Astrocyte (in vitro differentiated cells and primary cell): ENCODE data around the gene DPF3. TPM values are rescaled to one million over a fixed set of nuclear protein-coding genes. Genes with fewer than 3 reads are reported as not detected.

Source experiments
- DNase-seq: peaks from one replicate; pipeline ENCODE4 v3.0.0-alpha.2; 2010; ENCODE audit warnings: low read depth
- FAIRE-seq: peaks from 2 replicates; lab custom pipeline; 2011; peaks lifted over from hg19 to GRCh38; lab: Jason Lieb, UNC
- H2AFZ ChIP-seq: 2 replicates; pipeline ENCODE4 v1.6.0; 2012; ENCODE audit warnings: low read depth, low read length, inconsistent platforms
- H3K27ac ChIP-seq: 2 replicates; pipeline ENCODE4 v1.5.1; 2011; ENCODE audit warnings: low read depth, low read length, inconsistent platforms
- H3K27me3 ChIP-seq: 2 replicates; pipeline ENCODE4 v1.6.0; 2011; ENCODE audit warnings: low read length, inconsistent platforms; ENCODE audit not compliant: insufficient read depth
- H3K36me3 ChIP-seq: 2 replicates; pipeline ENCODE4 v1.5.1; 2011; ENCODE audit warnings: low read length, inconsistent platforms; ENCODE audit not compliant: insufficient read depth
- H3K4me1 ChIP-seq: 2 replicates; pipeline ENCODE4 v1.5.1; 2011; ENCODE audit warnings: low read length, inconsistent platforms; ENCODE audit not compliant: insufficient read depth
- H3K4me2 ChIP-seq: 2 replicates; pipeline ENCODE4 v1.6.0; 2012; ENCODE audit warnings: low read length, inconsistent platforms
- H3K4me3 ChIP-seq: 2 replicates; pipeline ENCODE4 v1.5.1; 2011; ENCODE audit warnings: low read depth, mild to moderate bottlenecking, low read length, inconsistent platforms; ENCODE audit not compliant: insufficient read depth
- H3K79me2 ChIP-seq: 2 replicates; pipeline ENCODE4 v1.6.0; 2012; ENCODE audit warnings: mild to moderate bottlenecking, low read length, inconsistent platforms; ENCODE audit not compliant: insufficient read depth
- H3K9ac ChIP-seq: 2 replicates; pipeline ENCODE4 v1.6.0; 2012; ENCODE audit warnings: mild to moderate bottlenecking, low read length, inconsistent platforms
- H3K9me3 ChIP-seq: 2 replicates; pipeline ENCODE4 v1.5.1; 2012; ENCODE audit warnings: low read depth, mild to moderate bottlenecking, low read length, inconsistent platforms; ENCODE audit not compliant: insufficient read depth
- H4K20me1 ChIP-seq: 2 replicates; pipeline ENCODE4 v1.6.0; 2012; ENCODE audit warnings: low read length, inconsistent platforms; ENCODE audit not compliant: insufficient read depth
- H3K27ac Mint-ChIP-seq: one replicate; pipeline ENCODE4 v1.8.0; 2021; ENCODE audit warnings: mild to moderate bottlenecking, mixed read lengths; ENCODE audit not compliant: unreplicated experiment
- H3K27me3 Mint-ChIP-seq: one replicate; pipeline ENCODE4 v1.8.0; 2021; ENCODE audit warnings: low read depth, mixed read lengths; ENCODE audit not compliant: unreplicated experiment
- H3K36me3 Mint-ChIP-seq: one replicate; pipeline ENCODE4 v1.8.0; 2021; ENCODE audit warnings: low read depth, mixed read lengths; ENCODE audit not compliant: unreplicated experiment
- H3K4me1 Mint-ChIP-seq: one replicate; pipeline ENCODE4 v1.8.0; 2021; ENCODE audit warnings: low read depth, mixed read lengths; ENCODE audit not compliant: unreplicated experiment
- H3K4me3 Mint-ChIP-seq: one replicate; pipeline ENCODE4 v1.8.0; 2021; ENCODE audit warnings: mild to moderate bottlenecking, moderate library complexity, mixed read lengths; ENCODE audit not compliant: unreplicated experiment
- H3K9me3 Mint-ChIP-seq: one replicate; pipeline ENCODE4 v1.8.0; 2021; ENCODE audit warnings: mild to moderate bottlenecking, mixed read lengths; ENCODE audit not compliant: unreplicated experiment
- CTCF ChIP-seq: IDR thresholded peaks from 2 replicates; pipeline ENCODE4 v1.5.1; 2011; ENCODE audit warnings: low read depth, mild to moderate bottlenecking, inconsistent platforms, low read length, moderate library complexity; ENCODE audit not compliant: insufficient read depth
- EZH2 ChIP-seq: IDR thresholded peaks from 2 replicates; pipeline ENCODE4 v1.6.1; 2012; ENCODE audit warnings: mild to moderate bottlenecking, low read length, inconsistent platforms; ENCODE audit not compliant: insufficient read depth
- total RNA-seq: library from RNA; stranded (reverse); gene quantifications from 2 replicates; pipeline ENCODE4 v1.2.1, GENCODE V29; 2021

Gene DPF3
- total RNA-seq, 1 donor from 2014 or later: 2.4 TPM

GRCh38 chr14:72640911-72641485, 252.9 kb downstream of the DPF3 start:
- Histone ChIP-seq H3K9me3 (peaks cover 10% of the 10 kb centered on the region), H4K20me1 (no peaks in the 10 kb centered on the region), H3K27me3 (no peaks in the 10 kb centered on the region), H3K4me2 (no peak overlapping the region), H3K36me3 (no peaks in the 10 kb centered on the region), H3K4me1 (peaks cover 34% of the 10 kb centered on the region), H3K9ac (no peak overlapping the region), H3K79me2 (no peaks in the 10 kb centered on the region), H2AFZ (no peak overlapping the region), H3K4me3 (no peak overlapping the region), H3K27ac (no peak overlapping the region)
- Mint-ChIP-seq H3K36me3 (peaks cover 9% of the 10 kb centered on the region), H3K4me3 (no peak overlapping the region), H3K27me3 (no peaks in the 10 kb centered on the region), H3K9me3 (peaks cover 22% of the 10 kb centered on the region), H3K4me1 (peaks cover 33% of the 10 kb centered on the region), H3K27ac (no peak overlapping the region)
- FAIRE-seq: no peak
- TF ChIP-seq CTCF (no peak), EZH2 (no peak)
- DNase-seq: no peak

GRCh38 chr14:72638021-72638420, 255.9 kb downstream of the DPF3 start:
- Histone ChIP-seq H3K4me1 (peaks cover 22% of the 10 kb centered on the region), H3K4me3 (no peak overlapping the region), H3K27ac (peak overlapping the region; percentile 2), H2AFZ (no peak overlapping the region), H3K36me3 (no peaks in the 10 kb centered on the region), H3K4me2 (peak overlapping the region; percentile 3), H3K79me2 (no peaks in the 10 kb centered on the region), H3K9ac (no peak overlapping the region), H4K20me1 (no peaks in the 10 kb centered on the region), H3K9me3 (peaks cover 10% of the 10 kb centered on the region), H3K27me3 (no peaks in the 10 kb centered on the region)
- H3K4me3 Mint-ChIP-seq: no peak overlapping the region
- FAIRE-seq: peak; percentile 95
- peaks cover 15% of the 10 kb centered on the region for H3K4me1 Mint-ChIP-seq
- peaks cover 9% of the 10 kb centered on the region for H3K36me3 Mint-ChIP-seq
- TF ChIP-seq EZH2 (no peak), CTCF (no peak)
- H3K27me3 Mint-ChIP-seq: no peaks in the 10 kb centered on the region
- peaks cover 21% of the 10 kb centered on the region for H3K9me3 Mint-ChIP-seq
- peak; percentile 85 for DNase-seq
- H3K27ac Mint-ChIP-seq: no peak overlapping the region

GRCh38 chr14:72636871-72637270, 257.0 kb downstream of the DPF3 start:
- H3K27me3 Mint-ChIP-seq: no peaks in the 10 kb centered on the region
- H3K4me1 Mint-ChIP-seq: peaks cover 8% of the 10 kb centered on the region
- H2AFZ ChIP-seq: no peak overlapping the region
- no peak for DNase-seq
- FAIRE-seq: no peak
- peaks cover 14% of the 10 kb centered on the region for H3K9me3 Mint-ChIP-seq
- H3K27ac ChIP-seq: no peak overlapping the region
- TF ChIP-seq EZH2 (no peak), CTCF (no peak)
- no peaks in the 10 kb centered on the region for H4K20me1 ChIP-seq
- H3K36me3 Mint-ChIP-seq: peaks cover 5% of the 10 kb centered on the region
- H3K79me2 ChIP-seq: no peaks in the 10 kb centered on the region
- no peak overlapping the region for H3K27ac Mint-ChIP-seq
- no peaks in the 10 kb centered on the region for H3K27me3 ChIP-seq
- peaks cover 16% of the 10 kb centered on the region for H3K4me1 ChIP-seq
- no peak overlapping the region for H3K4me3 Mint-ChIP-seq
- peaks cover 6% of the 10 kb centered on the region for H3K9me3 ChIP-seq
- H3K9ac ChIP-seq: no peak overlapping the region
- H3K4me2 ChIP-seq: peak overlapping the region; percentile 46
- no peaks in the 10 kb centered on the region for H3K36me3 ChIP-seq
- H3K4me3 ChIP-seq: no peak overlapping the region
